ENCODE results near the gene PSORS1C1. TPM values are rescaled to one million over a fixed set of nuclear protein-coding genes. Genes with fewer than 3 reads are reported as not detected.

Gene PSORS1C1
- total RNA-seq, 2 experiments from 2014 or later = not detected

GRCh38 chr6:31087494-31088089 lies 27.0 kb upstream of the PSORS1C1 start:
- H3K27ac Mint-ChIP-seq = no peak overlapping the region
- no peak overlapping the region for H3K4me3 Mint-ChIP-seq
- ATAC-seq (ENCODE audit: poor library complexity) = peak; percentile 99
- no peak overlapping the region for H3K4me3 ChIP-seq (ENCODE audit: low read length)
- no peaks in the 10 kb centered on the region for H3K27me3 ChIP-seq (ENCODE audit: control insufficient read depth in 1 of 2, insufficient read depth in 2 of 2, low read length in 2 of 2)
- no peaks in the 10 kb centered on the region for H3K27me3 Mint-ChIP-seq
- H3K9me3 Mint-ChIP-seq = no peaks in the 10 kb centered on the region
- TF ChIP-seq CTCF (IDR thresholded peaks at IDR 0.05) = peak; percentile 74
- DNase-seq = peak; percentile 77 to 96 (median 90)
- H3K36me3 ChIP-seq (ENCODE audit: insufficient read depth, low read length) = no peaks in the 10 kb centered on the region
- peaks cover 21% of the 10 kb centered on the region for H3K4me1 Mint-ChIP-seq (ENCODE audit: low read depth)
- no peak overlapping the region for H3K27ac ChIP-seq (ENCODE audit: low read depth in 1 of 2, low read length in 2 of 2)
- H3K36me3 Mint-ChIP-seq (ENCODE audit: low read depth) = no peaks in the 10 kb centered on the region
- peaks cover 10% of the 10 kb centered on the region for H3K4me1 ChIP-seq (ENCODE audit: insufficient read depth, low read length)
- H3K9me3 ChIP-seq (ENCODE audit: control insufficient read depth in 1 of 2, insufficient read depth in 1 of 2, low read length in 2 of 2) = no peaks in the 10 kb centered on the region
- ChIA-PET POLR2A (interaction anchor here (0.6 to 1.5 kb wide), 9 partner anchors 28 to 490 kb away, joined by 3 to 5 read pairs (median 3); partner anchors contain the start of genes GTF2H4, IER3, PSORS1C1 and VARS2), CTCF (interaction anchor here (0.6 to 1.7 kb wide), 16 partner anchors 9 to 409 kb away, joined by 3 to 17 read pairs (median 4); partner anchors contain the start of gene GTF2H4)
- intact Hi-C loops (cut with DNase I, micrococcal nuclease) = loop anchor here (1.0 to 10.0 kb wide), 7 partner anchors 29 to 405 kb away; partner anchors contain the start of genes FLOT1 (in 2 of the 2), IER3 (in 2 of the 2) and VARS2 (in 1 of the 2)

- H3K4me3 Mint-ChIP-seq = no peak overlapping the region
- Histone ChIP-seq H3K36me3 (ENCODE audit: insufficient read depth, low read length) (no peaks in the 10 kb centered on the region), H3K4me3 (ENCODE audit: low read length) (no peak overlapping the region), H3K27me3 (ENCODE audit: control insufficient read depth in 1 of 2, insufficient read depth in 2 of 2, low read length in 2 of 2) (no peaks in the 10 kb centered on the region), H3K9me3 (ENCODE audit: control insufficient read depth in 1 of 2, insufficient read depth in 1 of 2, low read length in 2 of 2) (no peaks in the 10 kb centered on the region), H3K27ac (ENCODE audit: low read depth in 1 of 2, low read length in 2 of 2) (no peak overlapping the region), H3K4me1 (ENCODE audit: insufficient read depth, low read length) (peaks cover 32% of the 10 kb centered on the region)
- H3K9me3 Mint-ChIP-seq = no peaks in the 10 kb centered on the region
- H3K27ac Mint-ChIP-seq = no peak overlapping the region
- ATAC-seq (ENCODE audit: poor library complexity) (no peak), DNase-seq (no peak)
- peaks cover 44% of the 10 kb centered on the region for H3K4me1 Mint-ChIP-seq (ENCODE audit: low read depth)
- no peaks in the 10 kb centered on the region for H3K27me3 Mint-ChIP-seq
- POLR2A ChIA-PET = no interaction called here
- CTCF ChIA-PET = interaction anchor here (2.3 kb wide), 2 partner anchors 10 to 359 kb away, joined by 8 to 10 read pairs; no protein-coding TSS in a partner anchor
- no peaks in the 10 kb centered on the region for H3K36me3 Mint-ChIP-seq (ENCODE audit: low read depth)
- no peak for TF ChIP-seq CTCF (IDR thresholded peaks at IDR 0.05)
- intact Hi-C loops (cut with DNase I, micrococcal nuclease) = no loop called here
These were observed 24.2 kb upstream of the PSORS1C1 start for GRCh38 chr6:31090275-31090972.

- peaks cover 49% of the 10 kb centered on the region for H3K4me1 Mint-ChIP-seq (ENCODE audit: low read depth)
- H3K27me3 Mint-ChIP-seq = no peaks in the 10 kb centered on the region
- no peaks in the 10 kb centered on the region for H3K27me3 ChIP-seq (ENCODE audit: control insufficient read depth in 1 of 2, insufficient read depth in 2 of 2, low read length in 2 of 2)
- ATAC-seq (ENCODE audit: poor library complexity) (no peak), DNase-seq (no peak)
- H3K9me3 Mint-ChIP-seq = no peaks in the 10 kb centered on the region
- intact Hi-C loops (cut with DNase I, micrococcal nuclease) = no loop called here
- no peak for TF ChIP-seq CTCF (IDR thresholded peaks at IDR 0.05)
- no peak overlapping the region for H3K4me3 ChIP-seq (ENCODE audit: low read length)
- H3K36me3 ChIP-seq (ENCODE audit: insufficient read depth, low read length) = no peaks in the 10 kb centered on the region
- H3K9me3 ChIP-seq (ENCODE audit: control insufficient read depth in 1 of 2, insufficient read depth in 1 of 2, low read length in 2 of 2) = no peaks in the 10 kb centered on the region
- H3K36me3 Mint-ChIP-seq (ENCODE audit: low read depth) = no peaks in the 10 kb centered on the region
- peaks cover 37% of the 10 kb centered on the region for H3K4me1 ChIP-seq (ENCODE audit: insufficient read depth, low read length)
- ChIA-PET CTCF (interaction anchor here (2.3 kb wide), 2 partner anchors 11 to 360 kb away, joined by 8 to 10 read pairs; no protein-coding TSS in a partner anchor), POLR2A (no interaction called here)
- no peak overlapping the region for H3K27ac Mint-ChIP-seq
- no peak overlapping the region for H3K4me3 Mint-ChIP-seq
- H3K27ac ChIP-seq (ENCODE audit: low read depth in 1 of 2, low read length in 2 of 2) = no peak overlapping the region
These were observed 23.6 kb upstream of the PSORS1C1 start for GRCh38 chr6:31090973-31091364.
